Activated gamma-delta T cell treated with Interleukin-2 at 50 U/mL for 16 hours (primary cell): ENCODE measurements around the gene PKP4.
"Not testable (repeated sequence)": the region's sequence is repeated elsewhere in the genome, so short reads cannot be mapped to it uniquely, and the experiment has no call there.

Source experiments
- DNase-seq: peaks from one replicate; pipeline ENCODE4 v3.0.0-alpha.2; 2020

Gene PKP4

GRCh38 chr2:158692372-158693103 is 235.8 kb downstream of the PKP4 start:
- no peak for DNase-seq

- DNase-seq: no peak
Observed at GRCh38 chr2:158693476-158693875, 236.7 kb downstream of the PKP4 start.

GRCh38 chr2:158695305-158695704 is 238.6 kb downstream of the PKP4 start:
- DNase-seq: no peak

GRCh38 chr2:158695744-158696143 is 239.0 kb downstream of the PKP4 start:
- not testable (repeated sequence) for DNase-seq

- no peak for DNase-seq
Observed at GRCh38 chr2:158699323-158699722, 242.6 kb downstream of the PKP4 start.

- no peak for DNase-seq
Observed at GRCh38 chr2:158701101-158701500, 244.3 kb downstream of the PKP4 start.

GRCh38 chr2:158702740-158703139 is 246.0 kb downstream of the PKP4 start:
- DNase-seq: no peak

GRCh38 chr2:158704724-158705465 is 248.1 kb downstream of the PKP4 start:
- DNase-seq: not testable (repeated sequence)

- no peak for DNase-seq
Observed at GRCh38 chr2:158712791-158713522, 256.2 kb downstream of the PKP4 start.

- no peak for DNase-seq
Observed at GRCh38 chr2:158713523-158714138, 256.9 kb downstream of the PKP4 start.

GRCh38 chr2:158714420-158714819 is 257.7 kb downstream of the PKP4 start:
- no peak for DNase-seq

- no peak for DNase-seq
Observed at GRCh38 chr2:158715357-158715756, 258.6 kb downstream of the PKP4 start.

- DNase-seq: no peak
Observed at GRCh38 chr2:158716121-158716791, 259.5 kb downstream of the PKP4 start.

GRCh38 chr2:158716921-158717320 is 260.2 kb downstream of the PKP4 start:
- DNase-seq: no peak

GRCh38 chr2:158717366-158718195 is 260.8 kb downstream of the PKP4 start:
- no peak for DNase-seq

- DNase-seq: no peak
Observed at GRCh38 chr2:158718196-158718585, 261.4 kb downstream of the PKP4 start.

GRCh38 chr2:158718851-158719250 is 262.1 kb downstream of the PKP4 start:
- DNase-seq: no peak

GRCh38 chr2:158719403-158719802 is 262.7 kb downstream of the PKP4 start:
- no peak for DNase-seq

GRCh38 chr2:158722266-158723105 is 265.7 kb downstream of the PKP4 start:
- DNase-seq: no peak

- DNase-seq: no peak
Observed at GRCh38 chr2:158723181-158723838, 266.6 kb downstream of the PKP4 start.
